Measurements from ENCODE around the gene MSH3.
"Not testable (repeated sequence)": the region's sequence is repeated elsewhere in the genome, so short reads cannot be mapped to it uniquely, and the experiment has no call there.

Gene MSH3

GRCh38 chr5:80656425-80656824 is 2.0 kb downstream of the MSH3 start:
- DNase-seq: no peak

GRCh38 chr5:80659106-80659505 is 4.7 kb downstream of the MSH3 start:
- no peak for DNase-seq

- not testable (repeated sequence) for DNase-seq
These were observed 6.2 kb downstream of the MSH3 start for GRCh38 chr5:80660661-80661060.

GRCh38 chr5:80662108-80662507 is 7.7 kb downstream of the MSH3 start:
- DNase-seq: peak in 1 of 4 experiments; percentile 3

- DNase-seq: no peak
These were observed 10.6 kb downstream of the MSH3 start for GRCh38 chr5:80665057-80665456.

GRCh38 chr5:80667384-80667783 is 12.9 kb downstream of the MSH3 start:
- DNase-seq: no peak

GRCh38 chr5:80668016-80668969 is 13.8 kb downstream of the MSH3 start:
- DNase-seq: no peak

GRCh38 chr5:80672140-80672736 is 17.8 kb downstream of the MSH3 start:
- peak; percentile 81 to 91 (median 82) for DNase-seq

- DNase-seq: no peak
These were observed 22.3 kb downstream of the MSH3 start for GRCh38 chr5:80676706-80677105.

GRCh38 chr5:80686757-80687156 is 32.3 kb downstream of the MSH3 start:
- peak in 2 of 4 experiments; percentile 23 to 45 for DNase-seq

GRCh38 chr5:80688648-80689420 is 34.4 kb downstream of the MSH3 start:
- no peak for DNase-seq

GRCh38 chr5:80689627-80690026 is 35.2 kb downstream of the MSH3 start:
- no peak for DNase-seq

- no peak for DNase-seq
These were observed 41.2 kb downstream of the MSH3 start for GRCh38 chr5:80695666-80696065.

GRCh38 chr5:80696450-80696849 is 42.0 kb downstream of the MSH3 start:
- DNase-seq: no peak

- DNase-seq: no peak
These were observed 42.6 kb downstream of the MSH3 start for GRCh38 chr5:80697100-80697499.

GRCh38 chr5:80698369-80698768 is 43.9 kb downstream of the MSH3 start:
- no peak for DNase-seq

- no peak for DNase-seq
These were observed 47.1 kb downstream of the MSH3 start for GRCh38 chr5:80701597-80701996.

- DNase-seq: no peak
These were observed 48.8 kb downstream of the MSH3 start for GRCh38 chr5:80703291-80703690.

GRCh38 chr5:80703747-80704146 is 49.3 kb downstream of the MSH3 start:
- no peak for DNase-seq

- DNase-seq: no peak
These were observed 49.8 kb downstream of the MSH3 start for GRCh38 chr5:80704221-80704620.

GRCh38 chr5:80705216-80705769 is 50.8 kb downstream of the MSH3 start:
- DNase-seq: no peak

- no peak for DNase-seq
These were observed 51.3 kb downstream of the MSH3 start for GRCh38 chr5:80705801-80706200.

Data from suppressor macrophage (primary cell).